H1 (cell line): ENCODE results near the gene CCDC127. TPM values are rescaled to one million over a fixed set of nuclear protein-coding genes. Genes with fewer than 3 reads are reported as not detected.

Source experiments
- CTCF ChIA-PET: fragments of 300-600 bp; sonication (Branson Sonifier 250); formaldehyde crosslinking; loops from one replicate; lab custom pipeline; 2021; ENCODE audit not compliant: partially characterized antibody; lab: Charles Lee
- POLR2A ChIA-PET: fragments of 300-600 bp; sonication (Branson Sonifier 250); formaldehyde crosslinking; loops from one replicate; lab custom pipeline; 2021; ENCODE audit warnings: inconsistent platforms; ENCODE audit not compliant: partially characterized antibody; lab: Charles Lee
- DNase-seq, 2 experiments: peaks; one replicate each; pipeline versions ENCODE4 v3.0.0 to v3.0.0-alpha.2; 2010 to 2022; ENCODE audit warnings: low spot score in 2 of 2, low read depth in 1 of 2, mixed read lengths in 1 of 2
- FAIRE-seq: peaks from 2 replicates; lab custom pipeline; 2011; peaks lifted over from hg19 to GRCh38; lab: Jason Lieb, UNC
- H2AFZ ChIP-seq: 2 replicates; pipeline ENCODE4 v1.8.1; 2012; ENCODE audit warnings: low read length, inconsistent platforms
- H2AK5ac ChIP-seq: 2 replicates; pipeline ENCODE4 v1.6.1; 2013; ENCODE audit warnings: low read depth, low read length
- H2BK120ac ChIP-seq: replicated peaks from 2 replicates; pipeline ENCODE3; 2013; ENCODE audit warnings: low read depth, low read length, inconsistent platforms
- H2BK12ac ChIP-seq: 2 replicates; pipeline ENCODE4 v1.6.1; 2013; ENCODE audit warnings: low read depth, low read length
- H2BK15ac ChIP-seq: 2 replicates; pipeline ENCODE4 v1.6.1; 2013; ENCODE audit warnings: low read length
- H2BK20ac ChIP-seq: 2 replicates; pipeline ENCODE4 v1.6.1; 2013; ENCODE audit warnings: low read length
- H2BK5ac ChIP-seq: 2 replicates; pipeline ENCODE4 v1.6.1; 2013; ENCODE audit warnings: low read depth, low read length
- H3K14ac ChIP-seq: 2 replicates; pipeline ENCODE4 v1.6.1; 2013; ENCODE audit warnings: inconsistent platforms; ENCODE audit not compliant: insufficient read length
- H3K18ac ChIP-seq: 2 replicates; pipeline ENCODE4 v1.6.1; 2013; ENCODE audit warnings: low read length; ENCODE audit errors: extremely low read depth
- H3K23ac ChIP-seq: 2 replicates; pipeline ENCODE4 v1.6.1; 2013; ENCODE audit warnings: inconsistent platforms; ENCODE audit not compliant: insufficient read length
- H3K23me2 ChIP-seq: 2 replicates; pipeline ENCODE4 v1.6.1; 2013; ENCODE audit warnings: low read depth, low read length
- H3K27ac ChIP-seq: 2 replicates; pipeline ENCODE4 v1.6.1; 2011; ENCODE audit warnings: low read depth, low read length, inconsistent platforms
- H3K27me3 ChIP-seq, 4 experiments: replicated peaks in 1 of 4; 1 replicate in 1 of 4; 2 replicates in 3 of 4; pipeline versions ENCODE4 v1.6.1 to v1.8.1; 2011 to 2013; ENCODE audit warnings: low read length in 3 of 4, mild to moderate bottlenecking in 3 of 4, inconsistent platforms in 2 of 4, mixed read lengths in 2 of 4, moderate library complexity in 1 of 4; ENCODE audit not compliant: control insufficient read depth in 3 of 4, insufficient read depth in 3 of 4; ENCODE audit errors: extremely low read depth in 1 of 4
- H3K36me3 ChIP-seq, 4 experiments: 2 replicates each; pipeline versions ENCODE4 v1.6.1 to v1.8.1; 2011 to 2013; ENCODE audit warnings: mild to moderate bottlenecking in 4 of 4, low read length in 3 of 4, moderate library complexity in 2 of 4, control low read depth in 1 of 4, inconsistent platforms in 1 of 4; ENCODE audit not compliant: insufficient read depth in 4 of 4, control insufficient read depth in 2 of 4
- H3K4ac ChIP-seq: replicated peaks from 2 replicates; pipeline ENCODE3; 2013; ENCODE audit warnings: low read length, low read depth, mixed read lengths, inconsistent platforms; ENCODE audit not compliant: insufficient read length
- H3K4me1 ChIP-seq, 4 experiments: replicated peaks in 1 of 4; 1 replicate in 1 of 4; 2 replicates in 3 of 4; pipeline versions ENCODE4 v1.6.1 to v1.8.1; 2011 to 2013; ENCODE audit warnings: low read length in 3 of 4, inconsistent platforms in 2 of 4, mixed read lengths in 1 of 4; ENCODE audit not compliant: insufficient read depth in 4 of 4, control insufficient read depth in 3 of 4
- H3K4me2 ChIP-seq, 2 experiments: 2 replicates each; pipeline versions ENCODE4 v1.6.1 to v1.8.1; 2011 to 2013; ENCODE audit warnings: low read depth in 2 of 2, low read length in 2 of 2, control low read depth in 1 of 2, inconsistent platforms in 1 of 2, mild to moderate bottlenecking in 1 of 2; ENCODE audit not compliant: insufficient read depth in 1 of 2
- H3K4me3 ChIP-seq, 4 experiments: fragments of 200-600, 300-600 bp in 1 of 4; sonication (generic), shearing (Covaris generic), sonication (Bioruptor Twin) in 1 of 4; 2 replicates each; pipeline versions ENCODE4 v1.5.1 to v1.8.1; 2011 to 2016; ENCODE audit warnings: low read length in 4 of 4, low read depth in 3 of 4, control low read depth in 2 of 4, inconsistent platforms in 2 of 4, mild to moderate bottlenecking in 2 of 4, mixed read lengths in 1 of 4, moderate library complexity in 1 of 4; ENCODE audit not compliant: insufficient read depth in 2 of 4; ENCODE audit errors: extremely low read depth in 1 of 4
- H3K56ac ChIP-seq: replicated peaks from 2 replicates; pipeline ENCODE3; 2013; ENCODE audit warnings: low read depth, mild to moderate bottlenecking, mixed read lengths, low read length, inconsistent platforms; ENCODE audit not compliant: insufficient read length
- H3K79me1 ChIP-seq: 2 replicates; pipeline ENCODE4 v1.6.1; 2013; ENCODE audit warnings: low read depth, low read length, control low read depth
- H3K79me2 ChIP-seq, 2 experiments: 2 replicates each; pipeline versions ENCODE4 v1.6.1 to v1.8.1; 2012 to 2013; ENCODE audit warnings: low read length in 2 of 2, mild to moderate bottlenecking in 2 of 2, inconsistent platforms in 1 of 2; ENCODE audit not compliant: insufficient read depth in 2 of 2, control insufficient read depth in 1 of 2
- H3K9ac ChIP-seq, 4 experiments: replicated peaks in 1 of 4; 1 replicate in 1 of 4; 2 replicates in 3 of 4; pipeline versions ENCODE4 v1.6.1 to v1.8.1; 2011 to 2013; ENCODE audit warnings: low read depth in 3 of 4, low read length in 3 of 4, control low read depth in 2 of 4, mild to moderate bottlenecking in 2 of 4, moderate library complexity in 2 of 4, inconsistent platforms in 1 of 4; ENCODE audit errors: extremely low read depth in 1 of 4
- H3K9me3 ChIP-seq, 2 experiments: 2 replicates each; pipeline versions ENCODE4 v1.6.1 to v1.8.1; 2012 to 2013; ENCODE audit warnings: mild to moderate bottlenecking in 2 of 2, moderate library complexity in 2 of 2, control low read depth in 1 of 2, inconsistent platforms in 1 of 2, low read depth in 1 of 2, low read length in 1 of 2, mixed read lengths in 1 of 2; ENCODE audit not compliant: insufficient read depth in 2 of 2
- H4K20me1 ChIP-seq, 2 experiments: replicated peaks in 1 of 2; 2 replicates each; pipeline versions ENCODE3 to v1.8.1; 2011 to 2013; ENCODE audit warnings: inconsistent platforms in 2 of 2, low read length in 2 of 2, mild to moderate bottlenecking in 1 of 2; ENCODE audit not compliant: insufficient read depth in 2 of 2, control insufficient read depth in 1 of 2
- H4K5ac ChIP-seq: 2 replicates; pipeline ENCODE4 v1.6.1; 2013; ENCODE audit warnings: low read length, low read depth, mixed read lengths, inconsistent platforms; ENCODE audit not compliant: insufficient read length
- H4K8ac ChIP-seq: 2 replicates; pipeline ENCODE4 v1.8.0; 2013; ENCODE audit warnings: mild to moderate bottlenecking, moderate library complexity, low read length, inconsistent platforms; ENCODE audit not compliant: insufficient read depth; ENCODE audit errors: extremely low read depth
- H4K91ac ChIP-seq: replicated peaks from 2 replicates; pipeline ENCODE3; 2013; ENCODE audit warnings: low read length, mixed read lengths, inconsistent platforms; ENCODE audit not compliant: insufficient read length
- BACH1 ChIP-seq: IDR thresholded peaks from 2 replicates; pipeline ENCODE4 v1.6.1; 2012; ENCODE audit warnings: low read length, improper control_type of control experiment
- CBX5 ChIP-seq: fragments of 300-800, 300-1000 bp; sonication (generic); IDR thresholded peaks from 2 replicates; pipeline ENCODE4 v1.7.1; 2016; ENCODE audit warnings: antibody characterized with exemption, low read length, low read depth
- CEBPB ChIP-seq: IDR thresholded peaks from 2 replicates; pipeline ENCODE4 v1.6.1; 2012; ENCODE audit warnings: low read depth, low read length
- EGR1 ChIP-seq: IDR thresholded peaks from 2 replicates; pipeline ENCODE4 v1.6.1; 2011; ENCODE audit warnings: low read depth, low read length, borderline replicate concordance
- GTF2F1 ChIP-seq: IDR thresholded peaks from 2 replicates; pipeline ENCODE4 v1.6.1; 2012; ENCODE audit warnings: low read depth, low read length, improper control_type of control experiment, borderline replicate concordance
- JUN ChIP-seq: IDR thresholded peaks from 2 replicates; pipeline ENCODE4 v1.6.1; 2011; ENCODE audit warnings: low read depth, mild to moderate bottlenecking, improper control_type of control experiment, low read length
- POU5F1 ChIP-seq: IDR thresholded peaks from 2 replicates; pipeline ENCODE4 v1.6.1; 2011; ENCODE audit warnings: low read depth, mild to moderate bottlenecking, low read length, moderate library complexity
- RFX5 ChIP-seq: IDR thresholded peaks from 2 replicates; pipeline ENCODE4 v1.6.1; 2011; ENCODE audit warnings: low read depth, low read length, improper control_type of control experiment, borderline replicate concordance
- RNF2 ChIP-seq: fragments of 200-900, 300-1000 bp; sonication (generic); IDR thresholded peaks from 2 replicates; pipeline ENCODE4 v1.7.1; 2016; ENCODE audit warnings: borderline replicate concordance, low read depth, mild to moderate bottlenecking, antibody characterized with exemption, low read length; ENCODE audit not compliant: poor library complexity, severe bottlenecking; ENCODE audit errors: missing control alignments
- SIRT6 ChIP-seq: IDR thresholded peaks from one replicate; pipeline ENCODE4 v1.7.1; 2012; ENCODE audit warnings: low read length, inconsistent platforms
- SIX5 ChIP-seq: IDR thresholded peaks from 2 replicates; pipeline ENCODE4 v1.6.1; 2011; ENCODE audit warnings: mild to moderate bottlenecking, low read depth, low read length
- SP2 ChIP-seq: IDR thresholded peaks from 2 replicates; pipeline ENCODE4 v1.6.1; 2012; ENCODE audit warnings: mild to moderate bottlenecking, low read length, inconsistent platforms
- TBP ChIP-seq: IDR thresholded peaks from 2 replicates; pipeline ENCODE4 v1.6.1; 2011; ENCODE audit warnings: low read depth, low read length, improper control_type of control experiment
- WGBS, 2 experiments: shearing (Covaris generic) in 1 of 2; methylation state at CpG; one replicate each; pipeline versions ENCODE4 v1.1.6 to v1.1.7; 2013 to 2015; ENCODE audit warnings: low lambda C conversion rate in 2 of 2, mixed read lengths in 2 of 2, inconsistent platforms in 1 of 2, low coverage in 1 of 2, missing lambda C conversion rate in 1 of 2; ENCODE audit not compliant: insufficient replicate concordance in 2 of 2, insufficient coverage in 1 of 2, insufficient read length in 1 of 2; ENCODE audit errors: extremely low coverage in 1 of 2, missing lambda C conversion rate in 1 of 2; 5-methylcytosine and 5-hydroxymethylcytosine counted together
- polyA plus RNA-seq, 7 experiments: library from polyadenylated mRNA; depleted of rRNA in 3 of 7; stranded (reverse) in 5 of 7; unstranded in 2 of 7; fragments of >200 nt in 5 of 7; fragments of 200-250 nt in 2 of 7; gene quantifications; 1 replicate in 5 of 7; 2 replicates in 1 of 7; 4 replicates in 1 of 7; pipeline versions ENCODE4 v1.2.1 to v1.2.3, GENCODE V29; 2011 to 2013; ENCODE audit warnings: missing spikeins in 2 of 7, mixed read lengths in 2 of 7
- total RNA-seq: library from RNA; stranded (reverse); fragmentation: NEBNext Ultra II Directional; extraction: Animal tissue kit (Norgen Biotek cat#: 25700); gene quantifications from 2 replicates; pipeline ENCODE4 v1.2.1, GENCODE V29; 2021
- TF ChIP-seq, protein P1 (sequence below): IDR thresholded peaks from 2 replicates; pipeline ENCODE4 v1.6.1; 2012; ENCODE audit warnings: inconsistent platforms
- TF ChIP-seq, protein P2 (sequence below): IDR thresholded peaks from 2 replicates; pipeline ENCODE4 v1.6.1; 2012; ENCODE audit warnings: inconsistent platforms

Gene CCDC127
- total and polyA plus RNA-seq, 2 of the 8 experiments (the other 6 are each of a cell fraction or from before 2014, with no cell fraction given): 2.9 to 8.0 TPM

DNA sequence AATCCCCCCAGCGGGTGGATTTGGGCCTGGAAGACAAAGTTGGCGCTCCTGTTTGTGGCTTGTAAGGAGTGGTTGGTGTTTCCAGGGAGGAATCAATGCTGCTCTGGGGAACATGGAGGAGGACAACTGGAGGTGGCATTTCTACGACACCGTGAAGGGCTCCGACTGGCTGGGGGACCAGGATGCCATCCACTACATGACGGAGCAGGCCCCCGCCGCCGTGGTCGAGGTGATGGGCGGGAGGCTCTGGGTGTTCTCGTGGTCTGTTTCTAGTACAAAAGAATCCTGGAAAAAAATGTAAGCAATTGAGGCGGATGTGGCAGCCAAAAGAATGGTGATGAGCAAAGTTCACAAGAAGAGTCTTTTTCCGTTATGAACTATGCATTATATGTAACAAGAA, 7.4 kb upstream of the CCDC127 start:
- CTCF ChIA-PET: no interaction called here
- no peak overlapping the region for H3K56ac ChIP-seq
- no peak overlapping the region for H2BK15ac ChIP-seq
- peaks cover 2 to 7% of the 10 kb centered on the region in 2 experiments for H4K20me1 ChIP-seq
- 95% methylated on average over 14 of the region's 14 CpGs; no CpG with 5 or more reads in 1 of the 2 experiments for WGBS, 2 experiments
- no peak for FAIRE-seq
- H3K4me1 ChIP-seq: no peaks in the 10 kb centered on the region
- H2BK20ac ChIP-seq: no peak overlapping the region
- H2BK12ac ChIP-seq: no peak overlapping the region
- H3K27ac ChIP-seq: no peak overlapping the region
- H2AK5ac ChIP-seq: no peak overlapping the region
- no peak overlapping the region for H4K5ac ChIP-seq
- H2AFZ ChIP-seq: no peak overlapping the region
- H3K23ac ChIP-seq: no peak overlapping the region
- H4K91ac ChIP-seq: no peak overlapping the region
- no peaks in the 10 kb centered on the region for H3K9me3 ChIP-seq
- H3K14ac ChIP-seq: no peak overlapping the region
- H2BK120ac ChIP-seq: no peak overlapping the region
- peaks cover 2% of the 10 kb centered on the region; the same call in 1 of the 2 replicates for H3K79me1 ChIP-seq
- no peak overlapping the region for H3K4ac ChIP-seq
- no peak overlapping the region for H3K9ac ChIP-seq
- H3K27me3 ChIP-seq: no peaks in the 10 kb centered on the region
- peaks cover 17 to 49% (median 40%) of the 10 kb centered on the region in 4 experiments for H3K36me3 ChIP-seq
- DNase-seq: no peak
- TF ChIP-seq SP2 (no peak), POU5F1 (no peak), TBP (no peak), CBX5 (no peak), CEBPB (no peak), EGR1 (no peak), SIRT6 (no peak), BACH1 (no peak), SIX5 (no peak), JUN (no peak), GTF2F1 (no peak), RFX5 (no peak), RNF2 (no peak)
- TF ChIP-seq, protein P1, sequence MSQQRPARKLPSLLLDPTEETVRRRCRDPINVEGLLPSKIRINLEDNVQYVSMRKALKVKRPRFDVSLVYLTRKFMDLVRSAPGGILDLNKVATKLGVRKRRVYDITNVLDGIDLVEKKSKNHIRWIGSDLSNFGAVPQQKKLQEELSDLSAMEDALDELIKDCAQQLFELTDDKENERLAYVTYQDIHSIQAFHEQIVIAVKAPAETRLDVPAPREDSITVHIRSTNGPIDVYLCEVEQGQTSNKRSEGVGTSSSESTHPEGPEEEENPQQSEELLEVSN: no peak
- TF ChIP-seq, protein P2, sequence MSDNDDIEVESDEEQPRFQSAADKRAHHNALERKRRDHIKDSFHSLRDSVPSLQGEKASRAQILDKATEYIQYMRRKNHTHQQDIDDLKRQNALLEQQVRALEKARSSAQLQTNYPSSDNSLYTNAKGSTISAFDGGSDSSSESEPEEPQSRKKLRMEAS: no peak
- H3K23me2 ChIP-seq: no peaks in the 10 kb centered on the region
- H2BK5ac ChIP-seq: no peak overlapping the region
- no peak overlapping the region for H3K4me2 ChIP-seq
- H3K79me2 ChIP-seq: peaks cover 0 to 27% of the 10 kb centered on the region in 2 experiments; a peak in 2 of 4 replicates
- H3K4me3 ChIP-seq: no peak overlapping the region
- POLR2A ChIA-PET: no interaction called here
- no peak overlapping the region for H4K8ac ChIP-seq
- no peak overlapping the region for H3K18ac ChIP-seq
